SH-SY5Y (cell line): ENCODE measurements around the gene ZEB1.

Experiments used
- GATA2 ChIP-seq: IDR thresholded peaks from 2 replicates; pipeline ENCODE4 v1.6.1; 2011; ENCODE audit warnings: mild to moderate bottlenecking, low read depth, low read length
- GATA3 ChIP-seq: IDR thresholded peaks from 2 replicates; pipeline ENCODE4 v1.6.1; 2011; ENCODE audit warnings: low read depth, mild to moderate bottlenecking, low read length, moderate library complexity

- TF ChIP-seq GATA2 (no peak), GATA3 (no peak)
Observed at GRCh38 chr10:31320550-31321211, 1.7 kb downstream of the ZEB1 start.
